ENCODE results near the gene BABAM2. TPM values are rescaled to one million over a fixed set of nuclear protein-coding genes. Genes with fewer than 3 reads are reported as not detected.

Gene BABAM2
- total RNA-seq, 1 donor from 2014 or later = 28.5 TPM

GRCh38 chr2:27884601-27885000, 5.9 kb upstream of the BABAM2 start:
- H3K27ac Mint-ChIP-seq (ENCODE audit: unreplicated experiment) = no peak overlapping the region
- no peak for DNase-seq (ENCODE audit: low read depth)
- no peak overlapping the region for H3K4me3 Mint-ChIP-seq (ENCODE audit: unreplicated experiment)
- no peaks in the 10 kb centered on the region for H3K36me3 ChIP-seq (ENCODE audit: insufficient read depth, low read length)
- no peaks in the 10 kb centered on the region for H3K9me3 ChIP-seq (ENCODE audit: insufficient read depth, low read depth, low read length)
- FAIRE-seq = no peak
- no peak overlapping the region for H3K4me2 ChIP-seq (ENCODE audit: low read length)
- H3K27ac ChIP-seq (ENCODE audit: low read depth, low read length) = no peak overlapping the region
- H2AFZ ChIP-seq (ENCODE audit: low read depth, low read length) = no peak overlapping the region
- no peaks in the 10 kb centered on the region for H3K27me3 Mint-ChIP-seq (ENCODE audit: low read depth, unreplicated experiment)
- H3K9ac ChIP-seq (ENCODE audit: low read length) = no peak overlapping the region
- no peaks in the 10 kb centered on the region for H3K27me3 ChIP-seq (ENCODE audit: insufficient read depth, low read length)
- H3K4me1 ChIP-seq (ENCODE audit: insufficient read depth, low read length) = peaks cover 19% of the 10 kb centered on the region
- peaks cover under 1% of the 10 kb centered on the region for H3K79me2 ChIP-seq (ENCODE audit: insufficient read depth, low read length)
- peaks cover 20% of the 10 kb centered on the region for H3K9me3 Mint-ChIP-seq (ENCODE audit: unreplicated experiment)
- H4K20me1 ChIP-seq (ENCODE audit: insufficient read depth, low read length) = no peaks in the 10 kb centered on the region
- no peak for TF ChIP-seq CTCF (IDR thresholded peaks at IDR 0.05; ENCODE audit: insufficient read depth, low read depth, low read length)
- no peak for TF ChIP-seq EZH2 (IDR thresholded peaks at IDR 0.05; ENCODE audit: insufficient read depth, low read length)
- no peaks in the 10 kb centered on the region for H3K36me3 Mint-ChIP-seq (ENCODE audit: low read depth, unreplicated experiment)
- peaks cover 31% of the 10 kb centered on the region for H3K4me1 Mint-ChIP-seq (ENCODE audit: low read depth, unreplicated experiment)
- H3K4me3 ChIP-seq (ENCODE audit: insufficient read depth, low read depth, low read length) = no peak overlapping the region

- no peak overlapping the region for H2AFZ ChIP-seq (ENCODE audit: low read depth, low read length)
- no peak overlapping the region for H3K4me3 ChIP-seq (ENCODE audit: insufficient read depth, low read depth, low read length)
- Mint-ChIP-seq H3K27me3 (ENCODE audit: low read depth, unreplicated experiment) (no peaks in the 10 kb centered on the region), H3K4me3 (ENCODE audit: unreplicated experiment) (no peak overlapping the region), H3K27ac (ENCODE audit: unreplicated experiment) (no peak overlapping the region), H3K36me3 (ENCODE audit: low read depth, unreplicated experiment) (no peaks in the 10 kb centered on the region), H3K9me3 (ENCODE audit: unreplicated experiment) (peaks cover 14% of the 10 kb centered on the region), H3K4me1 (ENCODE audit: low read depth, unreplicated experiment) (peaks cover 32% of the 10 kb centered on the region)
- DNase-seq (ENCODE audit: low read depth) = peak; percentile 26
- H3K79me2 ChIP-seq (ENCODE audit: insufficient read depth, low read length) = peaks cover 6% of the 10 kb centered on the region
- H3K4me2 ChIP-seq (ENCODE audit: low read length) = no peak overlapping the region
- FAIRE-seq = no peak
- H3K27me3 ChIP-seq (ENCODE audit: insufficient read depth, low read length) = no peaks in the 10 kb centered on the region
- no peaks in the 10 kb centered on the region for H3K9me3 ChIP-seq (ENCODE audit: insufficient read depth, low read depth, low read length)
- H3K4me1 ChIP-seq (ENCODE audit: insufficient read depth, low read length) = peaks cover 24% of the 10 kb centered on the region
- peak overlapping the region; percentile 1 for H3K27ac ChIP-seq (ENCODE audit: low read depth, low read length)
- H3K9ac ChIP-seq (ENCODE audit: low read length) = no peak overlapping the region
- H3K36me3 ChIP-seq (ENCODE audit: insufficient read depth, low read length) = no peaks in the 10 kb centered on the region
- no peaks in the 10 kb centered on the region for H4K20me1 ChIP-seq (ENCODE audit: insufficient read depth, low read length)
- TF ChIP-seq EZH2 (IDR thresholded peaks at IDR 0.05; ENCODE audit: insufficient read depth, low read length) = no peak
- no peak for TF ChIP-seq CTCF (IDR thresholded peaks at IDR 0.05; ENCODE audit: insufficient read depth, low read depth, low read length)
These were observed 5.3 kb upstream of the BABAM2 start for GRCh38 chr2:27885234-27885633.

GRCh38 chr2:27885661-27886060, 4.9 kb upstream of the BABAM2 start:
- Histone ChIP-seq H3K79me2 (ENCODE audit: insufficient read depth, low read length) (peaks cover 7% of the 10 kb centered on the region), H3K4me3 (ENCODE audit: insufficient read depth, low read depth, low read length) (no peak overlapping the region), H3K4me2 (ENCODE audit: low read length) (no peak overlapping the region), H3K9ac (ENCODE audit: low read length) (no peak overlapping the region), H2AFZ (ENCODE audit: low read depth, low read length) (no peak overlapping the region), H3K9me3 (ENCODE audit: insufficient read depth, low read depth, low read length) (no peaks in the 10 kb centered on the region), H3K4me1 (ENCODE audit: insufficient read depth, low read length) (peaks cover 24% of the 10 kb centered on the region), H3K36me3 (ENCODE audit: insufficient read depth, low read length) (no peaks in the 10 kb centered on the region), H3K27ac (ENCODE audit: low read depth, low read length) (peak overlapping the region; percentile 1), H3K27me3 (ENCODE audit: insufficient read depth, low read length) (no peaks in the 10 kb centered on the region), H4K20me1 (ENCODE audit: insufficient read depth, low read length) (no peaks in the 10 kb centered on the region)
- Mint-ChIP-seq H3K4me3 (ENCODE audit: unreplicated experiment) (no peak overlapping the region), H3K4me1 (ENCODE audit: low read depth, unreplicated experiment) (peaks cover 32% of the 10 kb centered on the region), H3K27ac (ENCODE audit: unreplicated experiment) (no peak overlapping the region), H3K9me3 (ENCODE audit: unreplicated experiment) (peaks cover 11% of the 10 kb centered on the region), H3K36me3 (ENCODE audit: low read depth, unreplicated experiment) (no peaks in the 10 kb centered on the region), H3K27me3 (ENCODE audit: low read depth, unreplicated experiment) (no peaks in the 10 kb centered on the region)
- DNase-seq (ENCODE audit: low read depth) = peak; percentile 12
- FAIRE-seq = no peak
- TF ChIP-seq CTCF (IDR thresholded peaks at IDR 0.05; ENCODE audit: insufficient read depth, low read depth, low read length) = no peak
- TF ChIP-seq EZH2 (IDR thresholded peaks at IDR 0.05; ENCODE audit: insufficient read depth, low read length) = no peak
